Thoracic aorta (tissue), 2 donors: ENCODE data around the gene DYNC1I1. TPM values are rescaled to one million over a fixed set of nuclear protein-coding genes. Genes with fewer than 3 reads are reported as not detected.
A peak's percentile ranks its signal among the peaks of the same experiment; 100 is the strongest.

Experiments
- ATAC-seq: fragments of 150-250 bp; one replicate; pipeline ENCODE4 v1.8.0; 2017; ENCODE audit warnings: low read depth; ENCODE audit not compliant: insufficient number of reproducible peaks, low FRiP score
- DNase-seq: peaks from one replicate; pipeline ENCODE4 v3.0.0-alpha.2; 2020; ENCODE audit warnings: low spot score
- H3K27ac ChIP-seq, 2 donors: fragments of 200-600 bp; sonication (generic); 1 replicate in 1 of 2; 2 replicates in 1 of 2; pipeline ENCODE4 v1.5.1; 2016; ENCODE audit warnings: mild to moderate bottlenecking in 2 of 2, moderate library complexity in 2 of 2
- H3K27me3 ChIP-seq: fragments of 200-600 bp; sonication (generic); replicated peaks from 2 replicates; pipeline ENCODE4 v1.6.0; 2016; ENCODE audit warnings: mild to moderate bottlenecking; ENCODE audit not compliant: insufficient read depth
- H3K36me3 ChIP-seq: fragments of 200-600 bp; sonication (generic); one replicate; pipeline ENCODE4 v1.5.1; 2016
- H3K4me1 ChIP-seq, 2 donors: fragments of 200-600 bp; sonication (generic); 1 replicate in 1 of 2; 2 replicates in 1 of 2; pipeline versions ENCODE4 v1.5.1 to v1.6.0; 2016; ENCODE audit warnings: low read depth in 2 of 2, mild to moderate bottlenecking in 1 of 2; ENCODE audit not compliant: control insufficient read depth in 1 of 2
- H3K4me3 ChIP-seq: fragments of 200-600 bp; sonication (generic); 2 replicates; pipeline ENCODE4 v1.5.1; 2016; ENCODE audit warnings: mild to moderate bottlenecking
- H3K9me3 ChIP-seq: fragments of 200-600 bp; sonication (generic); 2 replicates; pipeline ENCODE4 v1.5.1; 2016
- total RNA-seq, 2 donors: library from RNA; depleted of rRNA; stranded (reverse); fragments of >200 nt; gene quantifications; one replicate each; pipeline versions ENCODE4 v1.1.0 to v1.2.3, GENCODE V29; 2016
- TF ChIP-seq, protein P1 (sequence below): fragments of 200-600 bp; sonication (generic); IDR thresholded peaks from one replicate; pipeline ENCODE4 v1.5.1; 2019; ENCODE audit warnings: antibody characterized with exemption

Gene DYNC1I1
- total RNA-seq, 2 donors from 2014 or later, result 24.6 to 69.1 TPM

DNA sequence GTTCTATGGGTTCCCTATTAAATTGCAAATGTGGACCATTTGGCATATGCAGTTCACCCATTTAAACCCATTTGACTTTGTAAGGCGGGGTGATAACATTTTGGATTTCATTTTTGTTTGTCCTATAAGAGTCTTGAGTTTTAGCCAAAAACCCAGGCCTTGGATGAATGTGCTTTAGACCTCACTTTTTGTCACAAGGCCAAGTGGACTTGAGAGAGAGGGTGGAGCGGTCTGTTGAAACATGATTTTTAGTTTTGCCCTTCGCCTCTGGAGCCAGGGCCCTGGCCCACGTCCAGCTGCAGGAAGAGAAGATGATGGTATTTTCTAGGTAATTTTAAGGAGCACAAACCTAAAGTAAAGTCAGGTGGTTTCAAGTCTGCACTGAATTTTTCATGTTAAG is 289.5 kb downstream of the DYNC1I1 start:
- Histone ChIP-seq H3K27ac (no peak overlapping the region), H3K9me3 (no peaks in the 10 kb centered on the region), H3K36me3 (no peaks in the 10 kb centered on the region), H3K27me3 (no peaks in the 10 kb centered on the region), H3K4me1 (peaks cover 0 to 13% of the 10 kb centered on the region in 2 donors), H3K4me3 (no peak overlapping the region)
- TF ChIP-seq, protein P1, sequence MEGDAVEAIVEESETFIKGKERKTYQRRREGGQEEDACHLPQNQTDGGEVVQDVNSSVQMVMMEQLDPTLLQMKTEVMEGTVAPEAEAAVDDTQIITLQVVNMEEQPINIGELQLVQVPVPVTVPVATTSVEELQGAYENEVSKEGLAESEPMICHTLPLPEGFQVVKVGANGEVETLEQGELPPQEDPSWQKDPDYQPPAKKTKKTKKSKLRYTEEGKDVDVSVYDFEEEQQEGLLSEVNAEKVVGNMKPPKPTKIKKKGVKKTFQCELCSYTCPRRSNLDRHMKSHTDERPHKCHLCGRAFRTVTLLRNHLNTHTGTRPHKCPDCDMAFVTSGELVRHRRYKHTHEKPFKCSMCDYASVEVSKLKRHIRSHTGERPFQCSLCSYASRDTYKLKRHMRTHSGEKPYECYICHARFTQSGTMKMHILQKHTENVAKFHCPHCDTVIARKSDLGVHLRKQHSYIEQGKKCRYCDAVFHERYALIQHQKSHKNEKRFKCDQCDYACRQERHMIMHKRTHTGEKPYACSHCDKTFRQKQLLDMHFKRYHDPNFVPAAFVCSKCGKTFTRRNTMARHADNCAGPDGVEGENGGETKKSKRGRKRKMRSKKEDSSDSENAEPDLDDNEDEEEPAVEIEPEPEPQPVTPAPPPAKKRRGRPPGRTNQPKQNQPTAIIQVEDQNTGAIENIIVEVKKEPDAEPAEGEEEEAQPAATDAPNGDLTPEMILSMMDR, result no peak
- DNase-seq, result no peak
- no peak for ATAC-seq

DNA sequence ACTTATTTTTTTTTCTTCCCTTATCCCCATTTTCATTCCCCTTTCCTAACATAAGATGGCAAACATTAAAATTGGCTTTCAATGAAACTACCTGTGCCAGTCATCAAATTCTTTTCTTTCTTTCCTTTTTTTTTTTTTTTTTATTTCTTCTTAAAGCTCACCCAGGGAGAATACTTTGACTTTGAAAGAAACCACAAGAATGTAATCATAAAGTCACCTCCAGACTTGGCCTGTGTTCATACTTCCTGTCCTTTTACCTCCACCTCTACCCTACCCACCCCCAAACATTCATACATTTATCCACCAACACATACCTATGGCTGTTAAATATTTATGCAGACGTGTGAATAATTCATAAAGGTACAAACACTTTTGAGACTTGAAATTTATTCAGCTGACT is 295.0 kb downstream of the DYNC1I1 start:
- no peaks in the 10 kb centered on the region for H3K9me3 ChIP-seq
- H3K36me3 ChIP-seq, result no peaks in the 10 kb centered on the region
- TF ChIP-seq, protein P1, result no peak
- no peaks in the 10 kb centered on the region for H3K4me1 ChIP-seq
- H3K4me3 ChIP-seq, result no peak overlapping the region
- no peaks in the 10 kb centered on the region for H3K27me3 ChIP-seq
- DNase-seq, result no peak
- no peak for ATAC-seq
- no peak overlapping the region for H3K27ac ChIP-seq

DNA sequence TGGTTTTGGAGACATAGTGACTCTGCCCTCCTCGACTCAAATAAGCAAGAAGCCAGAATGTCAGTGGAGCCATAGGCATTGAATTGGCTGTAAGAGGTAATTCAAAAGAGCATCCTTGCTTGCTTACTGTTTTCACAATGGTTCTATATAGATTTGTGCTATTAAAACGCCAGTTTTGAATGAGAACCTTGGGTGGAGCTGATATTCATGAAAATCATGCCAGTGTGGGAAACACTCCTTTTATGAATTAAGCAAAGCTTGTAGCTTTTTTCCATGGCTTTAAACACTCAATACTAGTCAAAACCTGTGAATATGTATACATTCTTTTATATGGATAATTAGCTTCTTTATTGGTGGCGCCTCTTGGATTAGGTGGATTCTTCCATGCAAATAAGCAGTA is 297.0 kb downstream of the DYNC1I1 start:
- Histone ChIP-seq H3K9me3 (no peaks in the 10 kb centered on the region), H3K4me1 (no peaks in the 10 kb centered on the region), H3K36me3 (no peaks in the 10 kb centered on the region), H3K4me3 (no peak overlapping the region), H3K27me3 (no peaks in the 10 kb centered on the region), H3K27ac (no peak overlapping the region)
- DNase-seq (no peak), ATAC-seq (no peak)
- TF ChIP-seq, protein P1, result no peak

DNA sequence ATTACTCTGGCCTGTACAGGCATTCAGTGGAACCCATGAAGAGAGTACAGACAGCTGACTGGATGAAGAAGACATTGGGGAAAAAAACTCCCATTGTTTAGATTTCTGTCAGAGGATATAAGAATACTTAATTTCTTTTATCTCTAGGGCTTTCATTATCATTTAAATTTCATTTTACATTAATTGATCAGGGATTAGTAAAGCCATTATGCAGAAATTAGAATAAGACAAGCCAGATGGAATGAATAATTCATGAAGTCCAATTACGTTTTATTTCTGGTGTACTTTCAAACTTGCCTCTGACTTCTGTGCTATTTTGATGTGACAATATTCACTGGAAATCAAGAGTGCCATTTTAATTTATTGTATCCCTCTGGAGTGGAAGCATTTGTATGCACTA is 302.5 kb downstream of the DYNC1I1 start:
- H3K27ac ChIP-seq, result no peak overlapping the region
- TF ChIP-seq, protein P1, result no peak
- no peaks in the 10 kb centered on the region for H3K36me3 ChIP-seq
- ATAC-seq, result no peak
- no peak overlapping the region for H3K4me3 ChIP-seq
- H3K27me3 ChIP-seq, result no peaks in the 10 kb centered on the region
- H3K4me1 ChIP-seq, result peaks cover 0 to 2% of the 10 kb centered on the region in 2 donors
- no peaks in the 10 kb centered on the region for H3K9me3 ChIP-seq
- no peak for DNase-seq

DNA sequence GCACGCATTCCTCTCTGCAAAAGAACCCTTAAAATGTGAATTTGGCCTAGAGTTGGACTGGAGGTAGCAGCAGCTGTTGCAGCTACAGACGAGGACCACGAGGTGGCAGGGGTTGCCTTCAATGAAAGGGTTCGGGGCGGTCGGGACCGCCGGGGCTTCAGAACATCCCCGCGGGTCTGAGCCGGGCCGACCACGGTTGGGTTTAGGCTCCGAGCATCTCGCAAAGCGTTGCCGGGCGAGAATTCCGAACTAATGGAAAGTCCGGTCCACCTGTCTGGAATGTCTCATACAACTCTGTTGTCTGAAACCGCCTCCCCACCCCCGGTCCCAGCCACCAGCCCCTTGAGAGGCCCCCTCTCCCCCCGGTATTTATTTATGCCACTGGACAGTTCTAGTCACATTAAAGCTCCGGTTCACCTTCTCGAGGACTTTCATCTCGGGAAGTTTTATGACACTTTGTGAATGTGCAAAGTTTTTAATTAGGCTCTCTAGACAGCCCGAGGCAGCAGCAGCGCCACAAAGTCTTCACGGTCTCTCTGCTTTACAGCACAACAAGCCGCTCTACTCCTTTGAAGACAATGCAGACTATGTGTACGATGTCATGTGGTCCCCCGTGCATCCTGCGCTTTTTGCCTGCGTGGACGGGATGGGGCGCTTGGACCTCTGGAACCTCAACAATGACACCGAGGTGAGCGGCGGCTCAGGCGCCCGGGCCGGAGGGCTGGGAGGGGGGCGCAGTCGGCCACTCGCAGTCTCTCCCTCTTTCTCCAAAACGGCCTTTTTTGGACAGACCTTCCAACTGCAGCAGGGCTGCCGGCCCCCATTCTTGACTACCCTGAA is 303.4 kb downstream of the DYNC1I1 start:
- Histone ChIP-seq H3K4me1 (peaks cover 0 to 2% of the 10 kb centered on the region in 2 donors), H3K27ac (no peak overlapping the region), H3K9me3 (no peaks in the 10 kb centered on the region), H3K36me3 (no peaks in the 10 kb centered on the region), H3K27me3 (no peaks in the 10 kb centered on the region), H3K4me3 (peak overlapping the region; percentile 70)
- peak; percentile 66 for ATAC-seq
- TF ChIP-seq, protein P1, result peak; percentile 76
- no peak for DNase-seq
